Measurements from ENCODE around the gene CCDC60.

Gene CCDC60

DNA sequence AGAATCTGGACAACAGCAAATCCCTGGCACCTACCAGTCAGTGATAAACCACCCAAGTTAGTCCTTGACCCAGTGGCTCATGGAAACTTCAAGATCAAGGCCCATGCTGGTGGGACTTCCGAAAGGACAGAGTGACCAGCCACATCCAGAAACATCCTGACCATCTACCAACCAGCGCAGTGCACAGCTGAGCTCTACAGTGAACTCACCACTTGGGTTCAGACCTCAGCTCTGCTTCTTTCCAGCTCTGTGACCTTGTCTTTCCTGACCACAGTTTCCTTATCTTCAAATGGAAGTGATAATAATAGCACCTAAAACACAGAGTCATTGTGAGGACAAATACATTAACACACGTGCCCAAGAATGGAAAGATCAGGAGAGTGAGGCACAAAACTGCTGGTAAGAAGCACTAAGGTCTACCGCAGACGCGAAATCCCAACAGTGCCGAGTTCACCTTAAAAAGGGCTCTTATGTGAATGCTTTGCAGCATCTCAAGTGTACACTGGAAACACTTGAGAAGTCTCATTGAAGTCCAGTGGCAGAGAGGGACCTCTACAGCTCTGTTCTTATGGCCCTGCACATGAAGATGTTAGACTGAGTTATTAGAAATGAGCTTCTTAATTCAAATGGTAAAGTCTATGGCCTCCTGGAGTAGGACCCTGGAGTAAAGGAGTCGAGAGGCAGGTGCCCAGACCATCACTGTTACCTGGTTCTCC, 128.8 kb downstream of the CCDC60 start:
- FAIRE-seq: no peak

DNA sequence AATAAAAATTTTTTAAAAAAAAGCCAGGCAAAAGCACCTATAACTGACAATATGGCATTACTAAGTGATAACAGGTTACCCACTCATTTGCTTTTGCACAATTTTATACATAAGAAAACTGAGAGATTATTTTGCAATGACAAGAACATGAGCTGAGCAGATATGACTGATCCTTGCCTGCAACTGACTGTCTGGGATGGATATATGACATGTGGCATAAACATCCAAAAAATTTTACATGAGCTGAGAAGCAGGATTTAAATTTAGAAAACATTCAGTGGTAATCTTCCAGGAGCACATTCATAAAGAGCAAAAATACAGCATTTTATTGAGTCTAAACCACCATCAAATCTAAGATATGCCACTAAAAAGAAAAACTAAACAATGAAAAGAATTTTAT, 133.8 kb downstream of the CCDC60 start:
- DNase-seq (ENCODE audit: insufficient read length, low spot score): no peak
- TF ChIP-seq PAX5 (IDR thresholded peaks at IDR 0.05; ENCODE audit: insufficient read depth, low read length, severe bottlenecking) (no peak), SPI1 (IDR thresholded peaks at IDR 0.05; ENCODE audit: low read depth, low read length) (no peak), POLR2A (IDR thresholded peaks at IDR 0.05; ENCODE audit: low read depth, low read length) (no peak), POLR2AphosphoS5 (IDR thresholded peaks at IDR 0.05; ENCODE audit: low read depth, low read length) (no peak), TAF1 (IDR thresholded peaks at IDR 0.05; ENCODE audit: low read depth, low read length) (no peak), POU2F2 (IDR thresholded peaks at IDR 0.05; ENCODE audit: low read depth, low read length) (no peak)
- no peak for FAIRE-seq

More for the DNA sequence above, 128.8 kb downstream of the CCDC60 start:
- TF ChIP-seq POLR2A (IDR thresholded peaks at IDR 0.05; ENCODE audit: low read depth, low read length) (no peak), PAX5 (IDR thresholded peaks at IDR 0.05; ENCODE audit: insufficient read depth, low read length, severe bottlenecking) (no peak), POLR2AphosphoS5 (IDR thresholded peaks at IDR 0.05; ENCODE audit: low read depth, low read length) (no peak), SPI1 (IDR thresholded peaks at IDR 0.05; ENCODE audit: low read depth, low read length) (no peak), TAF1 (IDR thresholded peaks at IDR 0.05; ENCODE audit: low read depth, low read length) (no peak)
- no peak for DNase-seq (ENCODE audit: insufficient read length, low spot score)

DNA sequence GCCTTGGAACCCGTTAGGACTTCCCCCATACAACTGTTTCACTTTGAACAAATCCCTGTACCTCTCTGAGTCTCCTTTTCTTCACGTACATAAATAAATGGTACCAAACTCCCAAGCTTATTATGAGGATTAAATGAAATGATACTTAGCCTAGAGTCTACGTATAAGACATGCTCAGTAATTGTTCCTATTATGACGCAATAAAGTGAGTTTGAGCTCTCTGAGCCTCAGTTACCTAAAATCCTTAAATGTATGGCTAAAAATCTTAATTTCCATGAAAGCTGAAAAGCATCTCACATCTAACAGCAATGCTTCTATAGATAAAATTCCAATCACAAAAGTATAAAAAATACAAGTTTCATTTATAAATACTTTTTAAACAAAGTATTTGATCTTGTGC, 141.1 kb downstream of the CCDC60 start:
- FAIRE-seq (no peak), DNase-seq (ENCODE audit: insufficient read length, low spot score) (no peak)
- TF ChIP-seq SPI1 (IDR thresholded peaks at IDR 0.05; ENCODE audit: low read depth, low read length): no peak
- TF ChIP-seq TAF1 (IDR thresholded peaks at IDR 0.05; ENCODE audit: low read depth, low read length): no peak
- TF ChIP-seq POLR2A (IDR thresholded peaks at IDR 0.05; ENCODE audit: low read depth, low read length): no peak
- TF ChIP-seq POU2F2 (IDR thresholded peaks at IDR 0.05; ENCODE audit: low read depth, low read length): no peak
- TF ChIP-seq POLR2AphosphoS5 (IDR thresholded peaks at IDR 0.05; ENCODE audit: low read depth, low read length): no peak

DNA sequence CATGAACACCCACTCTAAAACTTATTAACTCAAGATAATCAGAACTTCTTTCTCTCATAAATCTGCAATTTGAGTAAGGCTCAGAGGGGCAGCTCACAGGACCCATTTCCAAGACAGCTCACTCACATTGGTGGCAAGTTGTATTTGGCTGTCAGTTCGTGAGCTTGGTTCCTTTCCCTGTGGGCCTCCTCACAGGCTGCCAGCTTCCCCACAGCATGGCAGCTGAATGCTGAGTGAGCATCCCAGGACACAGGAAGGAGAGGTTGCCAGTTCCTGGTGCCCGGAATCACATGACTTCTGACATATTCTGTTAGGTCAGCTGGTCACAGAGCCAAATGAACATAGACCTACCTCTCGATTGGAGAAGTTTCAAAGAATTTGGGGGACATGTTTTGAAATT, 142.4 kb downstream of the CCDC60 start:
- no peak for TF ChIP-seq POLR2AphosphoS5 (IDR thresholded peaks at IDR 0.05; ENCODE audit: low read depth, low read length)
- FAIRE-seq (no peak), DNase-seq (ENCODE audit: insufficient read length, low spot score) (no peak)

DNA sequence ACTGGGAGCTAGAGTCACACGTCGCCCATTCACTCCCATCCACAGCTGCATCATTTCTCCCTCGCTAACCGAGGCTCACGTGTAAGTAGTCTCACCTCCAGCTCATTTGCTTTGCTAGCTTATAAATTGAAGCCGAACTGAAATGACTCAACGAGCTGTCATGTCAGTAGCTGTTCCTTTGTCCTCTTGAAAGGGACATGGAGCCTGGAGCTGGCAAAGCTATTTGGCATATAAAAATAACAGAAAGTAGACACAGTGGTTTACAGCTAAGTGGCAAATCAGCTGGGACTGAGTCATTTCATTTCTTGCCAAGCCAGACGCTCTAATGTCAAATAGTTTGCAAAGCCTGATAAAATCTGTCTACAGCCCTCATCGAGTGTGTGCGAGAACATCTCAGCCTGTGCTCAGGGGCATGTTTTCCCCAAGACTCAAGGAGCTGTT, 144.6 kb downstream of the CCDC60 start:
- FAIRE-seq: no peak

DNA sequence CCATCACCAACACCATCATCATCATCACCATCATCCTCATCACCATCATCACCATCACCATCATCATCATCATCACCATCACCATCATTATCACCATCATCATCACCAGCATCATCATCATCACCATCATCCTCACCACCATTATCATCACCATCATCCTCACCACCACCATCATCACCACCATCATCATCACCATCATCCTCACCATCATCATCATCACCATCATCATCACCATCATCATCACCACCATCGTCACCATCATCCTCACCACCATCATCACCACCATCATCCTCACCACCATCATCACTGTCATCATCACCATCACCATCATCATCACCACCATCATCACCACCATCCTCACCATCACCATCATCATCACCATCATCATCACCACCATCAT, 146.0 kb downstream of the CCDC60 start:
- no peak for TF ChIP-seq POLR2AphosphoS5 (IDR thresholded peaks at IDR 0.05; ENCODE audit: low read depth, low read length)
- no peak for TF ChIP-seq SPI1 (IDR thresholded peaks at IDR 0.05; ENCODE audit: low read depth, low read length)
- TF ChIP-seq TAF1 (IDR thresholded peaks at IDR 0.05; ENCODE audit: low read depth, low read length): no peak
- TF ChIP-seq POU2F2 (IDR thresholded peaks at IDR 0.05; ENCODE audit: low read depth, low read length): no peak
- TF ChIP-seq PAX5 (IDR thresholded peaks at IDR 0.05; ENCODE audit: insufficient read depth, low read length, severe bottlenecking): no peak
- no peak for TF ChIP-seq POLR2A (IDR thresholded peaks at IDR 0.05; ENCODE audit: low read depth, low read length)
- FAIRE-seq (peak; percentile 95), DNase-seq (ENCODE audit: insufficient read length, low spot score) (no peak)

More for the DNA sequence above, 144.6 kb downstream of the CCDC60 start:
- no peak for TF ChIP-seq PAX5 (IDR thresholded peaks at IDR 0.05; ENCODE audit: insufficient read depth, low read length, severe bottlenecking)
- TF ChIP-seq POU2F2 (IDR thresholded peaks at IDR 0.05; ENCODE audit: low read depth, low read length): no peak
- TF ChIP-seq POLR2A (IDR thresholded peaks at IDR 0.05; ENCODE audit: low read depth, low read length): no peak
- TF ChIP-seq SPI1 (IDR thresholded peaks at IDR 0.05; ENCODE audit: low read depth, low read length): no peak
- TF ChIP-seq POLR2AphosphoS5 (IDR thresholded peaks at IDR 0.05; ENCODE audit: low read depth, low read length): no peak
- TF ChIP-seq TAF1 (IDR thresholded peaks at IDR 0.05; ENCODE audit: low read depth, low read length): no peak
- DNase-seq (ENCODE audit: insufficient read length, low spot score): no peak

DNA sequence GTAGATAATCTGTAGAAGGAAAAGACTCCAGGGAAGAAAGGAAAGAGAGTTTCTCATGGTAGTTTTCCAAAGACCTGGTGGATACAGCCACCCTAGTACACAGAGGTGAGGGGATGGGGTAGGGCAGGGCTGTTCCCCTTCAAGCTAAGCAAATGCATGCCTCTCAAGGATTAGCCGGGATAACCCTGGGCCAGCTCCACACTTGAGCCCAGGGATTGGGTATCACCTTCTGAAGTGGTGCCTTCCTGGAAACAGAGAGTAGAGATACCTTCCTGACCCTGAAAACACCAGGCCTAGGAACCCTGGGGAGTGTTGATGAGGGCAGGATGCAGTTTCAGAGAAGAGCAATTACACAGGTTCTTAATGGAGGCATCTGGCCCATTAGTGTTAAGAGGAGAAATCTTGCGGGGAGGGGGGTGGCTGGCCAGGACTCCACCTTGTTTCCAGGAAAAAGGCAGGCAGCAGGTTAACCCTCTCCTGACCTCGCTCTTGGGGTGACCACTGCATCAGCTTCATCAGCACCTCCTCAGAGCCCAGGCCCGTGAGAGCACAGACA, 152.1 kb downstream of the CCDC60 start:
- TF ChIP-seq TAF1 (IDR thresholded peaks at IDR 0.05; ENCODE audit: low read depth, low read length): no peak
- TF ChIP-seq PAX5 (IDR thresholded peaks at IDR 0.05; ENCODE audit: insufficient read depth, low read length, severe bottlenecking): no peak
- no peak for TF ChIP-seq POLR2AphosphoS5 (IDR thresholded peaks at IDR 0.05; ENCODE audit: low read depth, low read length)
- no peak for TF ChIP-seq POLR2A (IDR thresholded peaks at IDR 0.05; ENCODE audit: low read depth, low read length)
- TF ChIP-seq POU2F2 (IDR thresholded peaks at IDR 0.05; ENCODE audit: low read depth, low read length): no peak
- FAIRE-seq (no peak), DNase-seq (ENCODE audit: insufficient read length, low spot score) (no peak)

DNA sequence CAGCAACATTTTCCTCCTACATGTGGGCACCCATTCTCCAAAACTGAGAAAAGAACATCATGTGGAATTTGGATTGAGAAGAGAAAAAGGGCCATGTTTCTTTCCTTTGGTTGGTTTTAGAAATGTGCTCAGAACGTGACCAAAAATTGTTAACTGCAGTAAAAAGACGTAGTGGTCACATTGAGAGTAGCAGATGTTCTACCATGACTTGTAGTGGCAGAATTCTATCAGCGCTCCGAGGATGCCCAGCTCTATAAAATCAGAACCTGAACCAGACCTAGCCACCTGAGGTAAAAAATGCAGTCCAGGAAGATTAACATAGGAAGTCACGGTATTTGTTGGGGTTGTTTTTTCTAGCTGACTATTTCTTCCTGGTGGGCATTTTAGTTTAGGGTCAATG, 157.3 kb downstream of the CCDC60 start:
- FAIRE-seq (no peak), DNase-seq (ENCODE audit: insufficient read length, low spot score) (no peak)
- TF ChIP-seq SPI1 (IDR thresholded peaks at IDR 0.05; ENCODE audit: low read depth, low read length) (no peak), POLR2AphosphoS5 (IDR thresholded peaks at IDR 0.05; ENCODE audit: low read depth, low read length) (no peak), TAF1 (IDR thresholded peaks at IDR 0.05; ENCODE audit: low read depth, low read length) (no peak), PAX5 (IDR thresholded peaks at IDR 0.05; ENCODE audit: insufficient read depth, low read length, severe bottlenecking) (no peak), POLR2A (IDR thresholded peaks at IDR 0.05; ENCODE audit: low read depth, low read length) (no peak), POU2F2 (IDR thresholded peaks at IDR 0.05; ENCODE audit: low read depth, low read length) (no peak)

DNA sequence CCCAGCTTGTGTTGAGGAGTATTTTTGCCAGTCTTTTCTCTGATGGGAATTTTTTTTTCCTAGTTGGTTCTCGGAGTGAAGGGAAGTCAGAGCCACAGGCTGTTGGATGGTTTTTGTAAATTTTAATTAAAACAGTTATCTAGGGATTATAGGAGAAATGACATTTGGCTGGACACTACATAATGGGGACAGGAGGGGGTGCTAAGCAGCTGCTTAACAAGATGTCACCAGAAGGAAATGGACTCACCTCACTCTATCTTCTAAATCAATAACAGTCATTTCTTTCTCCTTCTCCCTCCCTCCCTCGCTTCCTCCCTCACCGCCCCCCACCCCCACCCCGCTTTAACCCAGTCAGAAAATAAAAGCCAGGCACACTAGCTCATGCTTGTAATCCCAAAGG, 165.7 kb downstream of the CCDC60 start:
- no peak for FAIRE-seq
- no peak for DNase-seq (ENCODE audit: insufficient read length, low spot score)
- no peak for TF ChIP-seq POLR2AphosphoS5 (IDR thresholded peaks at IDR 0.05; ENCODE audit: low read depth, low read length)
- TF ChIP-seq PAX5 (IDR thresholded peaks at IDR 0.05; ENCODE audit: insufficient read depth, low read length, severe bottlenecking): no peak
- no peak for TF ChIP-seq TAF1 (IDR thresholded peaks at IDR 0.05; ENCODE audit: low read depth, low read length)
- TF ChIP-seq SPI1 (IDR thresholded peaks at IDR 0.05; ENCODE audit: low read depth, low read length): no peak
- TF ChIP-seq POLR2A (IDR thresholded peaks at IDR 0.05; ENCODE audit: low read depth, low read length): no peak
- no peak for TF ChIP-seq POU2F2 (IDR thresholded peaks at IDR 0.05; ENCODE audit: low read depth, low read length)

DNA sequence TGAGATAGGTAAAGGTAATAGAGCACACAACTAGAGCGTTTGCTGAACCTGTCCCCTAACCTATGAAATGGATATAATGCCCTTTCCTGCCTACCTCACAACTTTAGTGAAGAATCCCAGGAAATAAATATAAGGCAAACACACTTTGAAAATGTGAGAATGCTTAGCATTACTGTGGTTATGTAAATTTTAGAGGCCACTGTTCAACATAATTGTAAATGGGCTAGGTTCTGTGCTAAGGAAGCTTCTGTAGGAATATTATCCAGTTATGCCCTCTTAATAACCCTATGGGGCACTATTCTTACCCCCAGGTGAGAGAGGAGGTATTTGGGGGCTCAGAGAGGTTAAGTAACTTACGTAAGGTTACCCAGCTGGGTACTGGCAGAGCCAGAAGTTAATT, 166.5 kb downstream of the CCDC60 start:
- TF ChIP-seq SPI1 (IDR thresholded peaks at IDR 0.05; ENCODE audit: low read depth, low read length) (no peak), POLR2A (IDR thresholded peaks at IDR 0.05; ENCODE audit: low read depth, low read length) (no peak), POLR2AphosphoS5 (IDR thresholded peaks at IDR 0.05; ENCODE audit: low read depth, low read length) (no peak), TAF1 (IDR thresholded peaks at IDR 0.05; ENCODE audit: low read depth, low read length) (no peak), PAX5 (IDR thresholded peaks at IDR 0.05; ENCODE audit: insufficient read depth, low read length, severe bottlenecking) (no peak), POU2F2 (IDR thresholded peaks at IDR 0.05; ENCODE audit: low read depth, low read length) (no peak)
- FAIRE-seq (no peak), DNase-seq (ENCODE audit: insufficient read length, low spot score) (no peak)

All from GM12891 (cell line).